Smooth muscle cell (in vitro differentiated cells): Measurements from ENCODE around the gene DYRK1A. TPM values are rescaled to one million over a fixed set of nuclear protein-coding genes. Genes with fewer than 3 reads are reported as not detected.

Experiments used
- DNase-seq: peaks from one replicate; lab custom pipeline; 2025; ENCODE audit not compliant: unreplicated experiment; lab: John Stamatoyannopoulos, UW
- H2AFZ ChIP-seq: fragments of 200-600 bp; sonication (generic); 2 replicates; pipeline ENCODE4 v1.6.0; 2016; ENCODE audit warnings: antibody characterized with exemption, low read depth, mild to moderate bottlenecking
- H3F3A ChIP-seq: fragments of 200-600 bp; sonication (generic); 2 replicates; pipeline ENCODE4 v1.6.0; 2017; ENCODE audit warnings: antibody characterized with exemption, low read depth
- H3K27ac ChIP-seq: fragments of 200-600 bp; sonication (generic); 2 replicates; pipeline ENCODE4 v1.5.1; 2016; ENCODE audit warnings: low read depth, mild to moderate bottlenecking
- H3K27me3 ChIP-seq: fragments of 200-600 bp; sonication (generic); 2 replicates; pipeline ENCODE4 v1.6.1; 2016; ENCODE audit warnings: low read depth, mild to moderate bottlenecking
- H3K36me3 ChIP-seq: fragments of 200-600 bp; sonication (generic); 2 replicates; pipeline ENCODE4 v1.5.1; 2016; ENCODE audit warnings: low read depth
- H3K4me1 ChIP-seq: fragments of 200-600 bp; sonication (generic); 2 replicates; pipeline ENCODE4 v1.5.1; 2016; ENCODE audit warnings: low read depth
- H3K4me2 ChIP-seq: fragments of 200-600 bp; sonication (generic); 2 replicates; pipeline ENCODE4 v1.6.0; 2016; ENCODE audit warnings: mild to moderate bottlenecking
- H3K4me3 ChIP-seq: fragments of 200-600 bp; sonication (generic); 2 replicates; pipeline ENCODE4 v1.5.1; 2016; ENCODE audit warnings: mild to moderate bottlenecking
- H3K79me2 ChIP-seq: fragments of 200-600 bp; sonication (generic); 2 replicates; pipeline ENCODE4 v1.6.0; 2016; ENCODE audit warnings: low read depth, mild to moderate bottlenecking
- H3K9ac ChIP-seq: fragments of 200-600 bp; sonication (generic); 2 replicates; pipeline ENCODE4 v1.6.0; 2016; ENCODE audit warnings: low read depth
- H3K9me3 ChIP-seq: fragments of 200-600 bp; sonication (generic); replicated peaks from 2 replicates; pipeline ENCODE4 v1.5.1; 2016; ENCODE audit warnings: low read depth
- H4K20me1 ChIP-seq: fragments of 200-600 bp; sonication (generic); 2 replicates; pipeline ENCODE4 v1.6.0; 2016; ENCODE audit warnings: low read depth
- WGBS: methylation state at CpG from one replicate; pipeline ENCODE4 v1.1.7; 2016; ENCODE audit warnings: low lambda C conversion rate; 5-methylcytosine and 5-hydroxymethylcytosine counted together
- polyA plus RNA-seq: library from polyadenylated mRNA; unstranded; fragments of >200 nt; fragmentation: Nextera tagmentation; extraction: Ambion mirVana; gene quantifications from 2 replicates; pipeline ENCODE4 v1.2.1, GENCODE V29; 2016
- total RNA-seq: library from RNA; depleted of rRNA; stranded (reverse); fragments of >200 nt; gene quantifications from 2 replicates; pipeline ENCODE4 v1.2.3, GENCODE V29; 2014
- TF ChIP-seq, protein P1 (sequence below): fragments of 200-600 bp; sonication (generic); IDR thresholded peaks from 2 replicates; pipeline ENCODE4 v1.5.1; 2017; ENCODE audit warnings: borderline replicate concordance, mild to moderate bottlenecking, antibody characterized with exemption; ENCODE audit not compliant: insufficient read depth, poor library complexity, severe bottlenecking

Gene DYRK1A
- total and polyA plus RNA-seq, 2 experiments from 2014 or later: 2.4 to 61.7 TPM

DNA sequence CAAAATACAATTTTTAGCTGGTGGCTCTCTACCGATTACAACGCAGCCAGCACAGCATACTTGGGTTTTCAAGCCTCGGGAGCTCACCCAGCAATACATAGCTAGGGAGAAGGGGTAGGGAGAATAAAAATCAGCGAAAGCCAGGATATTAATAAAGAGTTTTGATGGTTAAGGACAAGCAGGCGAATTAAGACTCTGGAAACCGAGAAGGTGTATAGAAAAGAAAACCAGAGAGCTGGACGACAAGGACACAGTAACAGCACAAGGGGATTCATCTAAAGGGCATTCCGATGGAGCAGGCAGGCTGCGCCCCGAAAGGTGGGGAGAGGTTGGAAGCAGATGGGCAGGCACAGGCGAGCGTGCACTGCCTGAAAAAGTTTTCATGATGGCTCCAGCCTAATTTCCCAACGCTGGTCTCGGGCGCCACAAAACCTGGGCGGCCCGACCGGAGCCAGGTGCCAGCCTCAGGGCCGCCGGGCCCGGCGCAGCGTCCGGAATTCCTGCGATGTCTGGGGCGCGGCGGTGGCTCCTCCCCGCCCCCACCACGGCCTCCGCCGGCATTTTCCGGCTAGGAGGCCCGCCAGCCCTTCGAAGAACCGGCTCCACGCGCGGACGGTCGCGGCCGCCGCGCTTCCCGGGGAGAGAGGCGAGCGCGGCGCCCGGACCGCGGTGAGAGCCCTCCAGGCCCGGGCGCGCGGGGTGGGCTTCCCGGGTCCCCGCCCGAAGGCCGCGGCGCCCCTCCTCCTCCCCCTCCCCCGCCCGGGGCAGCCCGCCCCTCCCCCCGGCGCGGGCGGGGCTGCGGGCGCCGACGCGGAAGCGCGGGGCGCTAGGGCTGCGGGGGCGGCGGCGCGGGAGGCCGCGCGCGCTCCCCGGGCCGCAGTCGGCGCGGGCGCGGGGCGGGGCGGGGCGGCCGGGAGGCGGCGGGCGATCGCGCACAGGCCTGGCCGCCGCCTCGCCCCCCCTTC is 774 bp upstream of the DYRK1A start:
- peak overlapping the region; percentile 98 for H3K4me3 ChIP-seq
- H3K79me2 ChIP-seq: peaks cover 33% of the 10 kb centered on the region
- WGBS: 2% methylated on average over 48 of the region's 106 CpGs
- DNase-seq: no peak
- no peaks in the 10 kb centered on the region for H3K27me3 ChIP-seq
- peak overlapping the region; percentile 96 for H3K4me2 ChIP-seq
- peak overlapping the region; percentile 69 for H2AFZ ChIP-seq
- peak overlapping the region; percentile 99 for H3K27ac ChIP-seq
- peaks cover 30% of the 10 kb centered on the region for H3K4me1 ChIP-seq
- peak overlapping the region; percentile 98 for H3K9ac ChIP-seq
- no peaks in the 10 kb centered on the region for H3F3A ChIP-seq
- no peaks in the 10 kb centered on the region for H3K9me3 ChIP-seq
- TF ChIP-seq, protein P1, sequence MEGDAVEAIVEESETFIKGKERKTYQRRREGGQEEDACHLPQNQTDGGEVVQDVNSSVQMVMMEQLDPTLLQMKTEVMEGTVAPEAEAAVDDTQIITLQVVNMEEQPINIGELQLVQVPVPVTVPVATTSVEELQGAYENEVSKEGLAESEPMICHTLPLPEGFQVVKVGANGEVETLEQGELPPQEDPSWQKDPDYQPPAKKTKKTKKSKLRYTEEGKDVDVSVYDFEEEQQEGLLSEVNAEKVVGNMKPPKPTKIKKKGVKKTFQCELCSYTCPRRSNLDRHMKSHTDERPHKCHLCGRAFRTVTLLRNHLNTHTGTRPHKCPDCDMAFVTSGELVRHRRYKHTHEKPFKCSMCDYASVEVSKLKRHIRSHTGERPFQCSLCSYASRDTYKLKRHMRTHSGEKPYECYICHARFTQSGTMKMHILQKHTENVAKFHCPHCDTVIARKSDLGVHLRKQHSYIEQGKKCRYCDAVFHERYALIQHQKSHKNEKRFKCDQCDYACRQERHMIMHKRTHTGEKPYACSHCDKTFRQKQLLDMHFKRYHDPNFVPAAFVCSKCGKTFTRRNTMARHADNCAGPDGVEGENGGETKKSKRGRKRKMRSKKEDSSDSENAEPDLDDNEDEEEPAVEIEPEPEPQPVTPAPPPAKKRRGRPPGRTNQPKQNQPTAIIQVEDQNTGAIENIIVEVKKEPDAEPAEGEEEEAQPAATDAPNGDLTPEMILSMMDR: no peak
- no peaks in the 10 kb centered on the region for H3K36me3 ChIP-seq
- H4K20me1 ChIP-seq: peaks cover 31% of the 10 kb centered on the region

DNA sequence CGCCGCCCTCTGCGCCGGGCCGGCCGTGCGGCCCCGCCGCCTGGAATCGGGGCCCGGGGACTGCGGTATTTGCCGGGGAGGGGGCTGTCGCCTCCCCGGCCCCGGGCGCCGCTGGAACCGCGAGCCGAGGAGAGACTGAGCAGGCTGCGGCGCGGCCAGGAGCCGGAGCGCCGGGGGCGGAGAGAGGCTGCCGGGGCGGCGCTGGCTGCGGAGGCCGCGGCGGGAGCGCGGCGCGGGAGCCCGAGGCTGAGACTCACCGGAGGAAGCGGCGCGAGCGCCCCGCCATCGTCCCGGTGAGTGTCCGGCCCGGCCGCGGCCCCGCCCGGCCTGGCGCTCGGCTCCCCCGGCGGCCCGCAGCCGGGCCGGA is 746 bp downstream of the DYRK1A start:
- Histone ChIP-seq H2AFZ (no peak overlapping the region), H3K9me3 (no peaks in the 10 kb centered on the region), H4K20me1 (peaks cover 46% of the 10 kb centered on the region), H3K27me3 (no peaks in the 10 kb centered on the region), H3K4me1 (peaks cover 34% of the 10 kb centered on the region), H3K79me2 (peaks cover 48% of the 10 kb centered on the region), H3K4me2 (peak overlapping the region; percentile 84), H3K4me3 (peak overlapping the region; percentile 98), H3K27ac (peak overlapping the region; percentile 99), H3K9ac (peak overlapping the region; percentile 98), H3K36me3 (no peaks in the 10 kb centered on the region), H3F3A (peaks cover 3% of the 10 kb centered on the region)
- TF ChIP-seq, protein P1: no peak
- 0% methylated on average over 23 of the region's 61 CpGs for WGBS
- DNase-seq: no peak

DNA sequence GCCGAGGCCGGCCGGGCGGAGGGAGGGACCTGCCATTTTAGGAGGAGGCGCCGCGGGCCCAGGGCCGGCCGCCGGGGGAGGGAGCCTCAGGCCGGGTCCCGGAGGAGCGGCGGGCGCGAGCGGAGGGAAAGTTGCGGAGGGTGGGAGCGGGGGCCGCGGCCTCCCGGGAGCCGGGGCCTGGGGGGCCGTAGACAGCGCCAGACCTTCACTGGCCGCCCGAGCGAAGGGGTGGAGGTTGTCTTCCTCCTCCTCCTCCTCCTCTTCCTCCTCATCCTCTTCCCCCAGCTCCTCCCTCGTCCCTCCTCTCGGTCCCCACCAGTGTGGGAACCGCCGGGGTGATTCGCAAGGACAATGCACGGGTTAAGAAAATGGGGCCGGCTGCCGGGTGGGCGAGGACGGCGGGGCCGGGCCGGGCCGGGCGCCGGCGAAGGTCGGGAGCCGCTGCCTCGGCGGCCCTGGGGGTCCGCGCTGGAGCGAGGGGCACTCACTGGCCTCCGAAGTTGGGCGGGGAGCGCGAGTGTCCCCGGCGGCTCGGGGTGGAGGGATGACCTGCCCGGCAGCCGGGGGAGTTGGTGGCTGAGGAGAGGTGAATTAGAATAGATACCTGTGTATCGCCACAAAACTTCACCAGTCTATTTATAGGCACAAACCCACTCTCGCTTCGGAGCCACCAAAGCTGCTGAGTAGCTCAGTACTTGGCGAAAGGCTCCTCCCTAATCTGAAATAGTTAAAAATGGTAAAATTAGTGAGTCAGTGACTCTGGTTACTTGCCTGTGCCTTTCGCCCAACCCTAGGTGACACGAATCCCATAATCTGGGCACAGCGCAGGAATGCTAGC is 1.3 kb downstream of the DYRK1A start:
- Histone ChIP-seq H3K4me2 (peak overlapping the region; percentile 84), H3F3A (peaks cover 4% of the 10 kb centered on the region), H3K4me1 (peaks cover 34% of the 10 kb centered on the region), H3K9me3 (no peaks in the 10 kb centered on the region), H3K27me3 (no peaks in the 10 kb centered on the region), H3K36me3 (no peaks in the 10 kb centered on the region), H3K4me3 (peak overlapping the region; percentile 98), H3K27ac (peak overlapping the region; percentile 99), H2AFZ (no peak overlapping the region), H4K20me1 (peaks cover 52% of the 10 kb centered on the region), H3K79me2 (peaks cover 54% of the 10 kb centered on the region), H3K9ac (peak overlapping the region; percentile 98)
- TF ChIP-seq, protein P1: no peak
- WGBS: 2% methylated on average over 21 of the region's 68 CpGs
- DNase-seq: no peak
